GM10266 (cell line): ENCODE results near the gene SLAIN2.

Experiments
- DNase-seq: peaks from one replicate; pipeline ENCODE4 v3.0.0; 2012; ENCODE audit errors: extremely low spot score
- TF ChIP-seq, protein P1 (sequence below): IDR thresholded peaks from 2 replicates; pipeline ENCODE4 v1.5.1; 2012; ENCODE audit warnings: mild to moderate bottlenecking, low read depth; ENCODE audit not compliant: control insufficient read depth, insufficient read depth; ENCODE audit errors: missing control alignments

Gene SLAIN2

DNA sequence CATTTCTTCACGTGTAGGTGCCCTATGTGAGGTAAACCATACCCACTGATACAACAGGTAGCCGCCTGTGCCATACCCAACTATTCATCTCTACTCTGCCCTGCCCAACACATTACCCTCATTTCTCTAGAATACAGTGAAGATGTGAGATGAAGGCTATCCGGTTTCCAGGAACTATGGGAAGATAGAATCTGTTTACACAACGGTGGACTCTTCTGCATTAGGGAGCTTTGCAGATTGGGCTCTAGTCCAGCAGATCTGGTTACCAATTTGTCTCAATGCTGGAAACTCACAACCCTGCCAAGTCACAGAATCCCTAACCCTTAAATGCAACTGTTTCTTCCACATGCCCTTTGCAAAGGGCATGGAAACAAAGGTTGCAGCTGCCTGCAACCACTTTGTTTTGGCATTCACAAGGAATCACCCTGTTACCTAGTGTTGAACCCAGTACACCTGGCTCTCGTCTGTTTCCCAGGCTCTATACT lies 6.4 kb upstream of the SLAIN2 start:
- TF ChIP-seq, protein P1, sequence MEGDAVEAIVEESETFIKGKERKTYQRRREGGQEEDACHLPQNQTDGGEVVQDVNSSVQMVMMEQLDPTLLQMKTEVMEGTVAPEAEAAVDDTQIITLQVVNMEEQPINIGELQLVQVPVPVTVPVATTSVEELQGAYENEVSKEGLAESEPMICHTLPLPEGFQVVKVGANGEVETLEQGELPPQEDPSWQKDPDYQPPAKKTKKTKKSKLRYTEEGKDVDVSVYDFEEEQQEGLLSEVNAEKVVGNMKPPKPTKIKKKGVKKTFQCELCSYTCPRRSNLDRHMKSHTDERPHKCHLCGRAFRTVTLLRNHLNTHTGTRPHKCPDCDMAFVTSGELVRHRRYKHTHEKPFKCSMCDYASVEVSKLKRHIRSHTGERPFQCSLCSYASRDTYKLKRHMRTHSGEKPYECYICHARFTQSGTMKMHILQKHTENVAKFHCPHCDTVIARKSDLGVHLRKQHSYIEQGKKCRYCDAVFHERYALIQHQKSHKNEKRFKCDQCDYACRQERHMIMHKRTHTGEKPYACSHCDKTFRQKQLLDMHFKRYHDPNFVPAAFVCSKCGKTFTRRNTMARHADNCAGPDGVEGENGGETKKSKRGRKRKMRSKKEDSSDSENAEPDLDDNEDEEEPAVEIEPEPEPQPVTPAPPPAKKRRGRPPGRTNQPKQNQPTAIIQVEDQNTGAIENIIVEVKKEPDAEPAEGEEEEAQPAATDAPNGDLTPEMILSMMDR: no peak
- no peak for DNase-seq

DNA sequence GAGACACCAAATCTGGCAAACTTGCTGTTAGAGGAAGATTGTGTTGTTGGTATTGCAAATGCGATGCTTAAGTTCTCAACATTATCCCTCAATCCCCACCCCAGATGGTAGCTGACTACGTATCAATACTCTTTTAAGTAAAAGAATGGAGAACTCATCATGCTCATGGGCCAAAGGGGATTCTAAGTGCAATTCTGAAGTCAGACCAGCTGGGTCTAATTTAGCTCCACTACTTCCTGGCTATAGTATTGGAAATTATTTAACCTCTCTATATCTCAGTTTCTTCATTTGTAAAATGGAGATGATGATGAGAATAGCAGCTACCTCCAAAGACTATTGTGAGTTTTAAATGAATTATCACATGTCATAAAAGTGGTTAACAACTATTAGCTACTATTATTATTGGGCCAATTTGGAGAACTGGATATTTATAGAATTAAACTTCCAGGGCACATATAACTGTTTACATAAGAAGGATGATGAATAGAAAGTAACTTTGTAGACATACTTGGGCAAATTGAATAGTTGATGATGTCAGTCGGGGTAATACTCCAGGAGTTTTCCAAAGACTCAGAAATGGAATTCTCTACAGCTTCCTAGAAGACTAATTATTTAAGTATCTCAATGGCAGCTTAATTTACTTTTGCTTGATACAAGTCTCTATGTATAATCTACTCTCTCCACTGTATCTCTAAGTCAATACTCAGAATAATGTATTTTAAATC lies 5.0 kb upstream of the SLAIN2 start:
- no peak for DNase-seq
- TF ChIP-seq, protein P1: no peak

DNA sequence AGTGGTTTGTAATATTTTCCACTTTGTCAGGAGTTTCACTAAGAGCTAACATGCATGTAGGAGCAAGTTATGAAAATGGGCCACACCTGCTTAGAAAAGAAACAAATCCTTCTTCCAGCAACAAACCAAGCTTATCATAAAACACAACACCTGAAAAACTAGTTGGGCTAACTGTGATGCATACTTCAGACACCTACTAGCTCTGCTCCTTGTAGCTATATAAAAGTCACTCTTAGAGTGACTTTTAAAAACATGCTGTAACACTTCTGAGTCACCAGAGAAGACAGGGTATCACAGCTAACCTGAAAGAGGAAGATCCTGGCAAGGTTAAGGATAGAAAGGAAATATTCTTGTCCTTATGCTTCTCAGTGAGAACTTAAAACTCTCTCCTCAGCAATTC lies 3.6 kb upstream of the SLAIN2 start:
- TF ChIP-seq, protein P1: no peak
- no peak for DNase-seq

DNA sequence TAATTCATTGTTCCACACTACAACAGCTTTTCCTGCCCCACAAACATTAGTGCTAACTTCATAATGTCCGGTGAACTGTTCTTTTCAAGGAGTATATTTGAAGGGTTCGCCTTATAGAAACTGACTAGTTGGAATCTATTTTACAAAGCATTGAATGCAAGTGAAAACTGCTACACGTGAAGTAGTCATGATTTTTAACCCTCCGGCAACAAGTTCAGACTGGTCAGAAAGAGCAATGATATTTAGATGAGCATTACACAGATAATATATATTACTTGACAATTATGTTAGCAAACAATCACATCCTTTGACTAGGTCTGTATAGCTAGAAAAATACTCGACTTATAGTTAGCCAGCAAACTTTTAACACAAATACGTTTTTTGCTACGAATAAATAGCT lies 1.7 kb upstream of the SLAIN2 start:
- TF ChIP-seq, protein P1: no peak

DNA sequence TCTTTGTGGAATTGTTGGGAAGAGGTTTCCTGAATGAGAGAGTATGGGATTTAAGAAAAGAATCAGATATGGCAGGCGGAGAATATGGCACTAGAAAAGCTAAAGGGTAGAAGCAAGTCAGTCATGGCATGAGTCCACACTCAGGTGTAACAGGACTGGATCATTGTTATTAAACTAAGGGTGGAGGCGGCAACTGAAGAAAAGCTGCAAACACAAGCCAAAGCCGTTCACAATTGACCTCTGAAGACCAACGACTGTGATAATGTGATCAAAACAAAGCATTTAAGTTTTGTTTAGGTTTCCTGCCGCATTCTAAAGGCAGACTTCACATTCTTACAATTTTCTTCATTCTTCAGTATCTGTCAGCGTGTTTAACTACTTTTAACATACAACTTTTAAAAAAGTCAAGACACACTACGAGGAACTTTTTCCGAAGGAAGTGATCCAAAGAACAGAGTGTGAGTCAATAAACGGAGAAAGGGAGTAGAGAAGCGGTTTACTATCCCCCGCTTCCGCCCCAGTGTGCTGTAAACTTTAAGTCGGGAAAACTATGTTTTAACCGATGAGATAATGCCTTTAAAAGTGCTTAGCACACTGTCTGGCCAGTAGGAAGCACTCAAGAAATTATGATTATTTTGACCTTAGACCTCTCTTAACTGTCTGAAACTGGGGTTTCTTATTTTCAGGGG lies 909 bp upstream of the SLAIN2 start:
- DNase-seq: no peak
- TF ChIP-seq, protein P1: no peak

More for the DNA sequence above, 1.7 kb upstream of the SLAIN2 start:
- DNase-seq: no peak

DNA sequence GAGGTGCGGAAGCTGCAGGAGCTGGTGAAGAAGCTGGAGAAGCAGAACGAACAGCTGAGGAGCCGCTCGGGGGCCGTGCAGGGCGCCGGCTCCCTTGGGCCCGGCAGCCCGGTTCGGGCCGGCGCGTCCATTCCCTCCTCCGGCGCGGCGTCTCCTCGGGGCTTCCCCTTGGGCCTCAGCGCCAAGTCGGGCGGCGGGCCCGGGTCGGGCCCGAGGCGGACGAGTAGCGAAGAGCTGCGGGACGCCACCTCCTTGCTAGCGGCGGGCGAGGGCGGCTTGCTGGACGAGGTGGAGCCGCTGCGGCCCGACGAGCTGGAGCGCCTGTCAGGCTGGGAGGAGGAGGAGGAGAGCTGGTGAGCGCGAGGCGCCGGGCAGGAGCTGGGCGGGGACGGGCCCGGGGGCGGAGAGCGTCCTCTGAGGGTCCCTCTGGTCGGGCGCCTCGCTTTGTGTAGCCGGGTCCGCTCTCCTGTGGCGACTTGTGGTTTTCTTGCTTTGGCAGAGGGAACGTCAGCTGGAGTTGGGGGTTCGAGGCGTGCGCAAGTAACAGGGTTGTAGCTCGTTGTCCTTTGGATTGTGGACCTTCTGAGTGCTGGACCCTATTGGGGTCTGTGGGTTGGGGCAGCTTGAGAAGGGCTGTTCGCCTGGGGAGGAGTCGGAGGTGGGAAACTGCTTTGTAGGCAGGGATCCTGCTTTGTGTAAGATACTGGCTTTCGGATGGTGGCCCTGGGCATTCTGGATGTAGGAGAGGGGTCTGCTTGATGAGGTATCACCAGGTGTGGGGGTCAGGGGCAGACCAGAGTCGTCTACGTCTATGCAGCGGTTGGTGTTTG lies 662 bp downstream of the SLAIN2 start:
- TF ChIP-seq, protein P1: no peak
- DNase-seq: peak; percentile 43
